Hepatocyte (in vitro differentiated cells): Measurements from ENCODE around the gene PPP1R27.

ENCODE experiments used
- EZH2 ChIP-seq: fragments of 200-600 bp; sonication (generic); IDR thresholded peaks from 2 replicates; pipeline ENCODE4 v1.6.1; 2016; ENCODE audit warnings: antibody characterized with exemption, mild to moderate bottlenecking, borderline replicate concordance
- EZH2phosphoT487 ChIP-seq: fragments of 200-600 bp; sonication (generic); IDR thresholded peaks from one replicate; pipeline ENCODE4 v1.6.1; 2018; ENCODE audit warnings: antibody characterized with exemption, mild to moderate bottlenecking, low read depth, moderate library complexity; ENCODE audit not compliant: unreplicated experiment, severe bottlenecking
- TF ChIP-seq, protein P1 (sequence below): fragments of 200-600 bp; sonication (generic); IDR thresholded peaks from 2 replicates; pipeline ENCODE4 v1.5.1; 2016; ENCODE audit warnings: antibody characterized with exemption, mild to moderate bottlenecking; ENCODE audit not compliant: poor library complexity

DNA sequence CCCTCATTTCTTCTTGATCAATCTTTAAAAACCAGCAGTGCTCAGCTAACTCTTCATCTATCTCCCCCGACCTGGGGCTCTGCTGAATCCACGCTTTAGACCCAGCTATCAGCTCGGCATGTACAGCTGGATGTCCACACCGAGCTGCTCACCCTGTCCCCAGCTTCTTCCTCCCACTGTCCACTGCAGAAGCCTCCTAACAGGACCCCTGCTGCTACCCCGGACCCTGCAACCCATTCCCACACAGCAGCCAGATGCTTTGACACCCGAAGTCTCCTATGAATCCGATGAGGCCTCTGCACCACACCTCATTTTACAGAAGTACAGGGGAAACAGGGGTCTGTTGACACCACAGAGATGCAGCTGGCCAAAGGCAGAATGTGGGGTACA is 17.1 kb downstream of the PPP1R27 start:
- TF ChIP-seq, protein P1, sequence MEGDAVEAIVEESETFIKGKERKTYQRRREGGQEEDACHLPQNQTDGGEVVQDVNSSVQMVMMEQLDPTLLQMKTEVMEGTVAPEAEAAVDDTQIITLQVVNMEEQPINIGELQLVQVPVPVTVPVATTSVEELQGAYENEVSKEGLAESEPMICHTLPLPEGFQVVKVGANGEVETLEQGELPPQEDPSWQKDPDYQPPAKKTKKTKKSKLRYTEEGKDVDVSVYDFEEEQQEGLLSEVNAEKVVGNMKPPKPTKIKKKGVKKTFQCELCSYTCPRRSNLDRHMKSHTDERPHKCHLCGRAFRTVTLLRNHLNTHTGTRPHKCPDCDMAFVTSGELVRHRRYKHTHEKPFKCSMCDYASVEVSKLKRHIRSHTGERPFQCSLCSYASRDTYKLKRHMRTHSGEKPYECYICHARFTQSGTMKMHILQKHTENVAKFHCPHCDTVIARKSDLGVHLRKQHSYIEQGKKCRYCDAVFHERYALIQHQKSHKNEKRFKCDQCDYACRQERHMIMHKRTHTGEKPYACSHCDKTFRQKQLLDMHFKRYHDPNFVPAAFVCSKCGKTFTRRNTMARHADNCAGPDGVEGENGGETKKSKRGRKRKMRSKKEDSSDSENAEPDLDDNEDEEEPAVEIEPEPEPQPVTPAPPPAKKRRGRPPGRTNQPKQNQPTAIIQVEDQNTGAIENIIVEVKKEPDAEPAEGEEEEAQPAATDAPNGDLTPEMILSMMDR: no peak
- TF ChIP-seq EZH2: no peak
- TF ChIP-seq EZH2phosphoT487: no peak
